GM12872 (cell line): ENCODE results near the gene DNAJB12.
A peak's percentile ranks its signal among the peaks of the same experiment; 100 is the strongest.

ENCODE experiments used
- TF ChIP-seq, protein P1 (sequence below): IDR thresholded peaks from 3 replicates; pipeline ENCODE4 v1.5.1; 2011; ENCODE audit warnings: low read depth, mild to moderate bottlenecking, low read length, moderate library complexity; ENCODE audit not compliant: insufficient read depth

Gene DNAJB12

DNA sequence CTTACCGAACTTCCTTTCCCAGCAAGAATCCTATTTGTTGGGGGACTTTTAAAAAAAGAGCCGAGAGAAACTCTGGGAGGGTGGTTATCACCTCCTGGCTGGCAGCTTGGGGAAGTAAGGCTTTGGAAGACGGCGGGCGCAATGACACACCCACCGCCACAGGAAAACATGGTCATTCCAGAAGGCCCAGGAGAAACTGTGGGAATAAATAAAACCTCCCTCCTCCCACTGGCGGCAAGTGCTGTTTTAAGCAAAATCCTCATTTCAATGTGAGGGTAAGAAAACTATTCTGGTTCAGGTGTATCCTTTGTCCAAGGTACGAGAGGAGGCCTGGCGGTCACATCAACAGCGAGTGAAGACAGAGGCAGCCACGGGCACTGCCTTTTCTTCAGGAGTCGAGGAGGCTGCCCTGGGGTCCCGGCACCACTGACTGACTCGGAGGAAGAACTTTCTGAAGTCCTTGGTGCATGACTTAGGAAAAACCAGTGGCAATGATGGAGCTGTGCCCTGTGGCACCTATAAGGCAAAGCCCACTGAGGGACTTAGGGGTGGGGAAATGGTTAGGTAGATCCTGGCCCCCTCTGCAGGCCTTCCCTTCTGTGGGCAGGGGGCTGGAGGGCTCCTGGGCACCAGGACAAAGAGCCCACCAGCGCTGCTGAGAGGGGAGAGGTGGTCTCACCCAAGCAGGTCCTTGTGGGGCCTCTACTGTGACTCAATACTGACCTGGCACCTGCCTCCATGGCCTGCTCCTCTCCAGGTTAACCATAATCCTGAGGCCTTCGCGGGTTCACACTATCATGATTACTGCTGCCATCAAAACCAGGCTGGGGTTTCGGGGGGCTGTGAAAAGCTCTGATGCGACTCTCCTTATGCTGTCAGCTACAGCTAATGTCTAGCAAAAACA lies 21.4 kb downstream of the DNAJB12 start:
- TF ChIP-seq, protein P1, sequence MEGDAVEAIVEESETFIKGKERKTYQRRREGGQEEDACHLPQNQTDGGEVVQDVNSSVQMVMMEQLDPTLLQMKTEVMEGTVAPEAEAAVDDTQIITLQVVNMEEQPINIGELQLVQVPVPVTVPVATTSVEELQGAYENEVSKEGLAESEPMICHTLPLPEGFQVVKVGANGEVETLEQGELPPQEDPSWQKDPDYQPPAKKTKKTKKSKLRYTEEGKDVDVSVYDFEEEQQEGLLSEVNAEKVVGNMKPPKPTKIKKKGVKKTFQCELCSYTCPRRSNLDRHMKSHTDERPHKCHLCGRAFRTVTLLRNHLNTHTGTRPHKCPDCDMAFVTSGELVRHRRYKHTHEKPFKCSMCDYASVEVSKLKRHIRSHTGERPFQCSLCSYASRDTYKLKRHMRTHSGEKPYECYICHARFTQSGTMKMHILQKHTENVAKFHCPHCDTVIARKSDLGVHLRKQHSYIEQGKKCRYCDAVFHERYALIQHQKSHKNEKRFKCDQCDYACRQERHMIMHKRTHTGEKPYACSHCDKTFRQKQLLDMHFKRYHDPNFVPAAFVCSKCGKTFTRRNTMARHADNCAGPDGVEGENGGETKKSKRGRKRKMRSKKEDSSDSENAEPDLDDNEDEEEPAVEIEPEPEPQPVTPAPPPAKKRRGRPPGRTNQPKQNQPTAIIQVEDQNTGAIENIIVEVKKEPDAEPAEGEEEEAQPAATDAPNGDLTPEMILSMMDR = no peak

DNA sequence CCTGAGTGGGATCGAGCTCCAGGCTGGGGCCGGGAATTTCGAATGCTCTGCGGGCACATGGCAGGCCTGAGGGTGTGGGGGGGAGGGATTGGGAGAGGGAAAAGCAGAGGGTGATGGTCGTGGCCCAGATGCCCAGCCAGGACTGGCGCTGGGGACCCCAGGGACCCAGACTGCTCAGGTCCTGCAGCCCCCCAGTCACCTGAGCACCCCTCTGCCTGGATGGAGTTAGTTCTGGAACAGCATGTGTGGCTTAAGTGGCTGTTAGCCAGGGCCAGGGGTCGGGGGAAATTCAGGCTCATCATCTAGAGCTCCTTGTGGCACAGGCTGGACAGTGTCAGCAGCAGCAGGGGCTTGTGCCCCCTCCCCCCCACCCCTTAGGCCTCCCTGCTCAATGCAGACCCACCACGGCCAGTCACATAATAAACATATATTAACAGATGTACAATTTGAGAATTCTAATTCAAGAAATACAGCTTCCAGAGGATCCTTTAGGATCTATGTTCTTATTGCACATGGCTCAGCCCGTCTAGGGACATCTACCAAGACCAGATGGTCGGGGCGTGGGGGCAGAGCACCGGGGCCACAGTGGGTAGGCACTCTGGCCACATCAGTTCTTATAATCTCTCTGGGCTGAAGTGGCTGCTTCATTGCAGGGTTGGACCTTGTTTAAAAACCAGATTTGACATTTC lies 22.2 kb downstream of the DNAJB12 start:
- TF ChIP-seq, protein P1 = no peak

DNA sequence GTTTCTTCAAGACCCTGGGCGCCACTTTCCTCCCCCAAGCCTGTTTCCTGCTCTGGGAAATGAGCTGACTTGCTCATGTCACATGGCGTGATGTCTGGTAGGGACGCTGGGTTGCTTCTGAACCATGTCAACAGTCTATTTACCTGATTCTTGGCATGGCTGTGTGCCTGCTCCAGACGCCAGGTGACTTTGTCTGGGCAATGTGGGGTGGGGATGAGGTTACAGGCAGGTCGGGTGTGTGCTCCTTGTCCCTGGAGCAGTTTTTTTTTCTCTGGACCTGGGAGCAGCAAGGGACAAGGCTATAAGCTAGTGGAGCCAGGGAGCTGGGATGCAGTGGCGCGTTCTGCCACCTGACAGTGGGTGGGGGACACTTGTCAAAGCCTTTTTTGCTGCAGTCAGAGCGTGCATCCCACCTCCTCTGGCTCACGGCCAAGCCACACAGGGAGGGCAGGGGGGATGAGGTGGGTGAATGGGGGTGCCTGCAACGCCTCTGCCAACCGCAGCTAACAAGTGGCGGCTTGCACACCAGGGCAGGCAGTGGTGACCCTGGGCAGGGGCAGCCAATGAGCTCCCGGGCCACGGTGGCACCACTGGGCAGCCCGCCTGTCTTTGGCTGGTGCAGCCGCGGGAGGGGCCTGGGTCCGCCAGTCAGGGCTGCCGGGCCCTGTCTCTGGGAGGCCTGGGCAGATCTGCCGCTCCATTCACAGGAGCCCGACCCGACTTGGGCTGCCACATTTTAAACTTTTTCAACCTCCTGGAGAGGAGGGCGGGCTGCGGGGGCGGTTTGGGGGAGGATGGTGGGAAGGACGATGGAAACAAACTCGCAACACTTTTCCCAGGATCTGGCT lies 22.9 kb downstream of the DNAJB12 start:
- TF ChIP-seq, protein P1 = peak; percentile 51

- TF ChIP-seq, protein P1 = no peak
Measured at GRCh38 chr10:72330069-72330426, 24.7 kb downstream of the DNAJB12 start.

DNA sequence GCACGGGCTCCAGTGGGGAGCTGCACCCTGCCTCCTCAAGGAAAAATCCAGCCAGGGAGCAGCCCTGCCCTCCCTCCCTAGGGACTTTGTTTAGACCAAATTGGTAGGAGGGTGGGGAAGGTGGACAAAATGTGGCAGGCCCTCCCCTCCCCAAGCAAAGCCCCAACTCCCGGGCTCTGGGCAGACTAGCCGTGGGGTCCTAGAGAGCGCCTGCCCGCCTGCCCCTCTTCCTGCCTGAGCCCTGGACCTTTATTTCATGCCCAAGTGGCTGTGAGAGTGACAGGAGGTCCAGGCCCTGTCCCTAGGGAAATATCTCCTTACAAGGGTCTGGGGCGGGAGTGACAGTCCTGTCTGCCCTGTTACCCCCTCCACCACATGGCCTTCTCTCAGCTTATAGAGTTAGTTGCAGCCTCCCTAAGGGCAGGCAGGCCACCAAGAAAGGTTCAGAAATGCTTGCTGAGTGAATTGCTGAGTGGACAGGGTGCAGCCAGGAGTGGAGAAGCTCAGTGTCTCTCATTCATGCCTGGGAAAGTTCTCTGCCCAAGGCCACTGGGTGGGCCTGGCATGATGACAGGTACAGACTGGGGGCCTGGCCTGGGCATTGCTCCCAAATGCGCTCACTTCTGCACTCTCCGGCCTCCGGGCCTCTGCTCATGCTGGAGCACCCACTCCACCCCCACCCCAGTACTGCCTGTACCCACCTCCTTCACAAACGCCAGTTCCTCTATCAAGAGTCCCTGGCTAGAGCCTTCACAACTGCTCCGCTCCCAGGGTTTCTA lies 25.2 kb downstream of the DNAJB12 start:
- TF ChIP-seq, protein P1 = no peak

- TF ChIP-seq, protein P1 = no peak
Measured at GRCh38 chr10:72328829-72329204, 25.9 kb downstream of the DNAJB12 start.
